IMR-90 (cell line): ENCODE results near the gene LRATD1. TPM values are rescaled to one million over a fixed set of nuclear protein-coding genes. Genes with fewer than 3 reads are reported as not detected.

Experiments used
- ATAC-seq: fragments of 200-7000 bp; cut with Tn5 transposase; 2 replicates; pipeline ENCODE4 v1.9.1; 2020; ENCODE audit warnings: low read depth, mild to moderate bottlenecking, moderate library complexity
- BruUV-seq: library from RNA; stranded (reverse); fragments of 400-500 nt; replicated peaks from 2 replicates; lab custom pipeline; 2021; lab: Mats Ljungman, UMichigan
- CTCF ChIA-PET: fragments of 300-600 bp; formaldehyde crosslinking; extraction: SDS; loops from one replicate; lab custom pipeline; 2021; ENCODE audit warnings: antibody characterized with exemption; lab: Yijun Ruan, JAX
- POLR2A ChIA-PET: fragments of 300-600 bp; sonication (Branson Sonifier 250); formaldehyde crosslinking; loops from one replicate; lab custom pipeline; 2022; ENCODE audit warnings: antibody characterized with exemption; ENCODE audit not compliant: unreplicated experiment; lab: Charles Lee
- DNase-seq: peaks from one replicate; pipeline ENCODE4 v3.0.0; 2013
- H2AFZ ChIP-seq: replicated peaks from 2 replicates; pipeline ENCODE3; 2013; ENCODE audit warnings: low read length, mild to moderate bottlenecking; ENCODE audit not compliant: poor library complexity
- H2AK5ac ChIP-seq: 2 replicates; pipeline ENCODE4 v1.6.1; 2013; ENCODE audit warnings: low read depth, low read length, inconsistent platforms
- H2AK9ac ChIP-seq: replicated peaks from 2 replicates; pipeline ENCODE3; 2013; ENCODE audit warnings: mild to moderate bottlenecking, low read depth, low read length, moderate library complexity; ENCODE audit not compliant: poor library complexity
- H2BK120ac ChIP-seq: 2 replicates; pipeline ENCODE4 v1.6.1; 2013; ENCODE audit warnings: low read depth, low read length, inconsistent platforms
- H2BK15ac ChIP-seq: 3 replicates; pipeline ENCODE4 v1.6.1; 2013; ENCODE audit warnings: low read depth, low read length, inconsistent platforms
- H2BK20ac ChIP-seq: 2 replicates; pipeline ENCODE4 v1.6.1; 2013; ENCODE audit warnings: low read depth, mild to moderate bottlenecking, inconsistent platforms, low read length, moderate library complexity
- H2BK5ac ChIP-seq: 2 replicates; pipeline ENCODE4 v1.6.1; 2013; ENCODE audit warnings: mild to moderate bottlenecking, low read depth, low read length, inconsistent platforms; ENCODE audit not compliant: poor library complexity, severe bottlenecking
- H3K14ac ChIP-seq: replicated peaks from 2 replicates; pipeline ENCODE4 v1.6.1; 2013; ENCODE audit warnings: low read depth, low read length, inconsistent platforms
- H3K18ac ChIP-seq: 2 replicates; pipeline ENCODE4 v1.6.1; 2013; ENCODE audit warnings: low read depth, low read length, control low read depth
- H3K23ac ChIP-seq: 2 replicates; pipeline ENCODE4 v1.6.1; 2013; ENCODE audit warnings: low read depth, low read length, inconsistent platforms
- H3K27ac ChIP-seq: 2 replicates; pipeline ENCODE4 v1.5.1; 2013; ENCODE audit warnings: mild to moderate bottlenecking, control low read depth, low read length; ENCODE audit not compliant: insufficient read depth
- H3K27me3 ChIP-seq: 2 replicates; pipeline ENCODE4 v1.6.1; 2013; ENCODE audit warnings: low read length; ENCODE audit not compliant: control insufficient read depth, insufficient read depth
- H3K36me3 ChIP-seq: 2 replicates; pipeline ENCODE4 v1.6.1; 2013; ENCODE audit warnings: low read length, mixed read lengths; ENCODE audit not compliant: control insufficient read depth, insufficient read depth
- H3K4ac ChIP-seq: 2 replicates; pipeline ENCODE4 v1.6.1; 2013; ENCODE audit warnings: low read depth, low read length, inconsistent platforms
- H3K4me1 ChIP-seq: 2 replicates; pipeline ENCODE4 v1.6.1; 2013; ENCODE audit warnings: low read length, mixed read lengths; ENCODE audit not compliant: control insufficient read depth, insufficient read depth
- H3K4me2 ChIP-seq: 2 replicates; pipeline ENCODE4 v1.6.1; 2013; ENCODE audit warnings: low read depth, mild to moderate bottlenecking, control low read depth, low read length, moderate library complexity
- H3K4me3 ChIP-seq: 2 replicates; pipeline ENCODE4 v1.5.1; 2013; ENCODE audit warnings: low read depth, mild to moderate bottlenecking, control low read depth, low read length, moderate library complexity; ENCODE audit not compliant: insufficient read depth
- H3K56ac ChIP-seq: 2 replicates; pipeline ENCODE4 v1.6.1; 2013; ENCODE audit warnings: low read length, inconsistent platforms; ENCODE audit not compliant: insufficient read depth; ENCODE audit errors: extremely low read depth
- H3K79me1 ChIP-seq, 2 experiments: 2 replicates each; pipeline ENCODE4 v1.6.1; 2013; ENCODE audit warnings: low read length in 2 of 2, inconsistent platforms in 1 of 2, low read depth in 1 of 2
- H3K9ac ChIP-seq: 2 replicates; pipeline ENCODE4 v1.6.1; 2013; ENCODE audit warnings: low read depth, low read length, control low read depth
- H3K9me1 ChIP-seq: 2 replicates; pipeline ENCODE4 v1.6.1; 2013; ENCODE audit warnings: low read length, inconsistent platforms; ENCODE audit not compliant: insufficient read depth
- H3K9me3 ChIP-seq: 2 replicates; pipeline ENCODE4 v1.6.1; 2013; ENCODE audit warnings: low read length; ENCODE audit not compliant: control insufficient read depth, insufficient read depth
- H4K20me1 ChIP-seq: 2 replicates; pipeline ENCODE4 v1.6.1; 2013; ENCODE audit warnings: low read length, inconsistent platforms; ENCODE audit not compliant: insufficient read depth
- H4K5ac ChIP-seq: 2 replicates; pipeline ENCODE4 v1.6.1; 2013; ENCODE audit warnings: mild to moderate bottlenecking, low read depth, low read length, control low read depth
- H4K8ac ChIP-seq, 2 experiments: 2 replicates each; pipeline ENCODE4 v1.6.1; 2013; ENCODE audit warnings: low read depth in 2 of 2, low read length in 2 of 2, control low read depth in 1 of 2, inconsistent platforms in 1 of 2
- H4K91ac ChIP-seq: 2 replicates; pipeline ENCODE4 v1.6.1; 2013; ENCODE audit warnings: low read depth, low read length, inconsistent platforms; ENCODE audit not compliant: insufficient read depth
- BHLHE40 ChIP-seq: fragments of 150-350 bp; IDR thresholded peaks from 2 replicates; pipeline ENCODE4 v1.6.1; 2016; ENCODE audit warnings: mild to moderate bottlenecking, low read depth, low read length
- CEBPB ChIP-seq: IDR thresholded peaks from 2 replicates; pipeline ENCODE4 v1.6.1; 2012; ENCODE audit warnings: low read depth, low read length, improper control_type of control experiment
- CHD1 ChIP-seq: IDR thresholded peaks from 2 replicates; pipeline ENCODE4 v1.6.1; 2012; ENCODE audit warnings: low read depth, low read length, improper control_type of control experiment
- ELK1 ChIP-seq: fragments of 150-350 bp; IDR thresholded peaks from 2 replicates; pipeline ENCODE4 v1.6.1; 2016; ENCODE audit warnings: low read depth, mild to moderate bottlenecking, low read length, moderate library complexity, borderline replicate concordance
- FOS ChIP-seq: fragments of 150-350 bp; IDR thresholded peaks from 2 replicates; pipeline ENCODE4 v1.6.1; 2016; ENCODE audit warnings: low read depth, low read length
- MAFK ChIP-seq: IDR thresholded peaks from 2 replicates; pipeline ENCODE4 v1.6.1; 2012; ENCODE audit warnings: low read depth, low read length, improper control_type of control experiment
- MAZ ChIP-seq: IDR thresholded peaks from 2 replicates; pipeline ENCODE4 v1.6.1; 2012; ENCODE audit warnings: low read depth, mild to moderate bottlenecking, low read length, improper control_type of control experiment, moderate library complexity, borderline replicate concordance
- MXI1 ChIP-seq: IDR thresholded peaks from 2 replicates; pipeline ENCODE4 v1.6.1; 2012; ENCODE audit warnings: low read depth, mild to moderate bottlenecking, low read length, moderate library complexity, borderline replicate concordance
- NFE2L2 ChIP-seq: fragments of 150-350 bp; IDR thresholded peaks from 2 replicates; pipeline ENCODE4 v1.6.1; 2016; ENCODE audit warnings: low read depth, mild to moderate bottlenecking, low read length
- POLR2A ChIP-seq: IDR thresholded peaks from 2 replicates; pipeline ENCODE4 v1.6.1; 2012; ENCODE audit warnings: mild to moderate bottlenecking, low read depth, low read length
- RAD21 ChIP-seq: IDR thresholded peaks from 2 replicates; pipeline ENCODE4 v1.6.1; 2012; ENCODE audit warnings: low read length, improper control_type of control experiment
- RCOR1 ChIP-seq: IDR thresholded peaks from 2 replicates; pipeline ENCODE4 v1.6.1; 2012; ENCODE audit warnings: mild to moderate bottlenecking, low read length, improper control_type of control experiment; ENCODE audit not compliant: insufficient replicate concordance
- RFX5 ChIP-seq: IDR thresholded peaks from 2 replicates; pipeline ENCODE4 v1.8.0; 2012; ENCODE audit warnings: low read depth, mild to moderate bottlenecking, low read length, moderate library complexity
- SMC3 ChIP-seq: fragments of 150-350 bp; IDR thresholded peaks from 2 replicates; pipeline ENCODE4 v1.6.1; 2016; ENCODE audit warnings: low read depth, mild to moderate bottlenecking, antibody characterized with exemption, low read length, moderate library complexity
- dilution Hi-C: fragments of 300-500 bp; cut with HindIII; formaldehyde crosslinking; loops from one replicate; pipeline ENCODE4 v1.14.3; 2018; ENCODE audit warnings: low sequenced_read_pairs; ENCODE audit not compliant: unreplicated experiment
- in situ Hi-C: fragments of 300-500 bp; cut with MboI; formaldehyde crosslinking; loops from 3 replicates; pipeline ENCODE4 v1.14.3; 2019; ENCODE audit warnings: low sequenced_read_pairs, inconsistent platforms, mixed read lengths
- intact Hi-C: fragments of 100-400 bp; cut with micrococcal nuclease; formaldehyde crosslinking; loops from 2 replicates; pipeline ENCODE4 v1.10.0; 2022
- polyA plus RNA-seq, 3 experiments: library from polyadenylated mRNA; depleted of rRNA; stranded (reverse); fragments of >200 nt; gene quantifications; 2 replicates each; pipeline ENCODE4 v1.2.3, GENCODE V29; 2012; ENCODE audit warnings: low replicate concordance in 1 of 3
- total RNA-seq: library from RNA; depleted of rRNA; stranded (reverse); fragments of >200 nt; gene quantifications from 2 replicates; pipeline ENCODE4 v1.2.3, GENCODE V29; 2012
- TF ChIP-seq, protein P1 (sequence below): fragments of 150-350 bp; IDR thresholded peaks from 2 replicates; pipeline ENCODE4 v1.6.1; 2017; ENCODE audit warnings: mild to moderate bottlenecking, antibody characterized with exemption, low read length, low read depth
- TF ChIP-seq, protein P2 (sequence below): conservative IDR thresholded peaks from 2 replicates; pipeline ENCODE4 v1.5.1; 2012; ENCODE audit warnings: mild to moderate bottlenecking, low read depth, low read length, improper control_type of control experiment

Gene LRATD1
- total and polyA plus RNA-seq, 2 of the 4 experiments (the other 2 are of a cell fraction): 0.18 to 0.60 TPM

GRCh38 chr2:14650066-14650465 is 17.5 kb downstream of the LRATD1 start:
- Histone ChIP-seq H3K23ac (no peak overlapping the region), H2BK5ac (no peak overlapping the region), H4K8ac (no peak overlapping the region), H3K9ac (no peak overlapping the region), H3K27ac (no peak overlapping the region), H3K4me1 (no peaks in the 10 kb centered on the region), H3K18ac (no peak overlapping the region), H2BK20ac (no peak overlapping the region), H4K5ac (no peak overlapping the region), H3K9me1 (no peaks in the 10 kb centered on the region), H3K56ac (no peak overlapping the region), H2AK9ac (no peak overlapping the region), H3K4me3 (no peak overlapping the region), H2AFZ (no peak overlapping the region), H3K4me2 (no peak overlapping the region), H3K79me1 (no peaks in the 10 kb centered on the region), H3K27me3 (no peaks in the 10 kb centered on the region), H2BK120ac (no peak overlapping the region), H4K91ac (no peak overlapping the region), H4K20me1 (no peaks in the 10 kb centered on the region), H2AK5ac (no peak overlapping the region), H3K14ac (no peak overlapping the region), H3K9me3 (no peaks in the 10 kb centered on the region), H2BK15ac (no peak overlapping the region), H3K36me3 (no peaks in the 10 kb centered on the region), H3K4ac (no peak overlapping the region)
- intact Hi-C loops (no loop called here), in situ Hi-C loops (no loop called here), dilution Hi-C loops (no loop called here)
- ChIA-PET CTCF (no interaction called here), POLR2A (no interaction called here)
- TF ChIP-seq SMC3 (no peak), RAD21 (no peak), CEBPB (no peak), MAFK (no peak), MAZ (no peak), NFE2L2 (no peak), ELK1 (no peak), RCOR1 (no peak), MXI1 (no peak), RFX5 (no peak), CHD1 (no peak), BHLHE40 (no peak), POLR2A (no peak), FOS (no peak)
- TF ChIP-seq, protein P1, sequence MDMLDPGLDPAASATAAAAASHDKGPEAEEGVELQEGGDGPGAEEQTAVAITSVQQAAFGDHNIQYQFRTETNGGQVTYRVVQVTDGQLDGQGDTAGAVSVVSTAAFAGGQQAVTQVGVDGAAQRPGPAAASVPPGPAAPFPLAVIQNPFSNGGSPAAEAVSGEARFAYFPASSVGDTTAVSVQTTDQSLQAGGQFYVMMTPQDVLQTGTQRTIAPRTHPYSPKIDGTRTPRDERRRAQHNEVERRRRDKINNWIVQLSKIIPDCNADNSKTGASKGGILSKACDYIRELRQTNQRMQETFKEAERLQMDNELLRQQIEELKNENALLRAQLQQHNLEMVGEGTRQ: no peak
- TF ChIP-seq, protein P2, sequence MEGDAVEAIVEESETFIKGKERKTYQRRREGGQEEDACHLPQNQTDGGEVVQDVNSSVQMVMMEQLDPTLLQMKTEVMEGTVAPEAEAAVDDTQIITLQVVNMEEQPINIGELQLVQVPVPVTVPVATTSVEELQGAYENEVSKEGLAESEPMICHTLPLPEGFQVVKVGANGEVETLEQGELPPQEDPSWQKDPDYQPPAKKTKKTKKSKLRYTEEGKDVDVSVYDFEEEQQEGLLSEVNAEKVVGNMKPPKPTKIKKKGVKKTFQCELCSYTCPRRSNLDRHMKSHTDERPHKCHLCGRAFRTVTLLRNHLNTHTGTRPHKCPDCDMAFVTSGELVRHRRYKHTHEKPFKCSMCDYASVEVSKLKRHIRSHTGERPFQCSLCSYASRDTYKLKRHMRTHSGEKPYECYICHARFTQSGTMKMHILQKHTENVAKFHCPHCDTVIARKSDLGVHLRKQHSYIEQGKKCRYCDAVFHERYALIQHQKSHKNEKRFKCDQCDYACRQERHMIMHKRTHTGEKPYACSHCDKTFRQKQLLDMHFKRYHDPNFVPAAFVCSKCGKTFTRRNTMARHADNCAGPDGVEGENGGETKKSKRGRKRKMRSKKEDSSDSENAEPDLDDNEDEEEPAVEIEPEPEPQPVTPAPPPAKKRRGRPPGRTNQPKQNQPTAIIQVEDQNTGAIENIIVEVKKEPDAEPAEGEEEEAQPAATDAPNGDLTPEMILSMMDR: no peak
- DNase-seq (no peak), ATAC-seq (no peak)
- no TSS peak for BruUV-seq
